ENCODE measurements around the gene HPS3. TPM values are rescaled to one million over a fixed set of nuclear protein-coding genes. Genes with fewer than 3 reads are reported as not detected.

HPS3 gene
- total RNA-seq, 2 experiments from 2014 or later = 16.4 to 18.2 TPM

DNA sequence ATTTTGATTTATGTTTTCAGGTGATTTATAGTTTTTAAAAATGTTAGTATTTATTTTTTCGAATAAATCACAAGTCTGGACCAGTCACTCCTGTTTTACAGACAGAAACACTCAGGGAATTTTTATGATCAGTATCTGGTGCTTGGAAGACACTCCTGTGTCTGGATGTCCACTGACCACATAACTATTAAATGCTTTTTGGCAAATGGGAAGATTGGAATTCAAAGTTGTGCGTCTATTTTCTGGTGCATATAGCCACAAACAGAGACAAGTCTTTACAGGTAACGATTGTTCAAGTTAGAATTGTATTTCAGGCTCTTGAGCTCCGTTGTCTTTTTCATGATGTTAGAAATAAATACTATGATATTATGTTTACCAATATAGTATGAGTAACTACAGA lies 80.0 kb downstream of the HPS3 start:
- H3K9me3 Mint-ChIP-seq = no peaks in the 10 kb centered on the region
- intact Hi-C loops (cut with micrococcal nuclease) = no loop called here
- ChIA-PET POLR2A (interaction anchor here (1.1 kb wide), 1 partner anchor 23 kb away, joined by 3 read pairs; no protein-coding TSS in a partner anchor), CTCF (no interaction called here)
- no peak for ATAC-seq
- H3K36me3 Mint-ChIP-seq (ENCODE audit: low read depth) = no peaks in the 10 kb centered on the region
- H3K27ac Mint-ChIP-seq = no peak overlapping the region
- DNase-seq = no peak
- TF ChIP-seq CTCF (IDR thresholded peaks at IDR 0.05) = no peak
- peaks cover 2% of the 10 kb centered on the region for H3K27me3 Mint-ChIP-seq
- H3K4me3 Mint-ChIP-seq = no peak overlapping the region
- H3K4me1 Mint-ChIP-seq (ENCODE audit: low read depth) = no peaks in the 10 kb centered on the region

GRCh38 chr3:149212386-149212785 lies 82.9 kb downstream of the HPS3 start:
- no peak overlapping the region for H3K4me3 Mint-ChIP-seq
- intact Hi-C loops (cut with micrococcal nuclease) = no loop called here
- ChIA-PET CTCF (interaction anchor here (0.9 to 1.9 kb wide), 2 partner anchors 92 to 97 kb away, joined by 3 to 5 read pairs; no protein-coding TSS in a partner anchor), POLR2A (interaction anchor here (0.6 kb wide), 1 partner anchor 17 kb away, joined by 3 read pairs; no protein-coding TSS in a partner anchor)
- H3K27me3 Mint-ChIP-seq = no peaks in the 10 kb centered on the region
- no peaks in the 10 kb centered on the region for H3K36me3 Mint-ChIP-seq (ENCODE audit: low read depth)
- H3K4me1 Mint-ChIP-seq (ENCODE audit: low read depth) = no peaks in the 10 kb centered on the region
- H3K27ac Mint-ChIP-seq = no peak overlapping the region
- no peaks in the 10 kb centered on the region for H3K9me3 Mint-ChIP-seq
- TF ChIP-seq CTCF (IDR thresholded peaks at IDR 0.05) = no peak
- DNase-seq = no peak
- ATAC-seq = no peak

DNA sequence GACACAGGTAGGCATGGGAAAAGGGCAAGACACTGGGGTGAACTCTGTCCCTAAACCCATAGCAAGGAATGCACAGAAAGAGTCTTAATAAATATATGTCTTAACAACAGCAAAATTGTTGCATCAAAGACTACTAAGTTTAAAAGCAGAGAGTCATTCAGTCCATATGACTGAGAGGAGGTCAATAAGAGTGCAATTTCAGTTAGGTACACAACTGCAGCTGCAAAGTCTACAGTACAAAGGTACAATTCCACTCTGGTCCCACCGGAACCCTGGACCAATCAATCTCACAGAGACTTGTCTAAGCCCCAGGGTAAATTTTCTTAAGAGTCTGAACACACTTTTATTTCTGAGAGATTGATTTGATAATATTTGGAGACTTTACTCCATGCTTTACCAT lies 85.3 kb downstream of the HPS3 start:
- Mint-ChIP-seq H3K27me3 (no peaks in the 10 kb centered on the region), H3K36me3 (ENCODE audit: low read depth) (no peaks in the 10 kb centered on the region), H3K9me3 (no peaks in the 10 kb centered on the region), H3K4me3 (no peak overlapping the region), H3K4me1 (ENCODE audit: low read depth) (no peaks in the 10 kb centered on the region), H3K27ac (no peak overlapping the region)
- CTCF ChIA-PET = no interaction called here
- ATAC-seq (no peak), DNase-seq (no peak)
- POLR2A ChIA-PET = no interaction called here
- no peak for TF ChIP-seq CTCF (IDR thresholded peaks at IDR 0.05)
- intact Hi-C loops (cut with micrococcal nuclease) = no loop called here

DNA sequence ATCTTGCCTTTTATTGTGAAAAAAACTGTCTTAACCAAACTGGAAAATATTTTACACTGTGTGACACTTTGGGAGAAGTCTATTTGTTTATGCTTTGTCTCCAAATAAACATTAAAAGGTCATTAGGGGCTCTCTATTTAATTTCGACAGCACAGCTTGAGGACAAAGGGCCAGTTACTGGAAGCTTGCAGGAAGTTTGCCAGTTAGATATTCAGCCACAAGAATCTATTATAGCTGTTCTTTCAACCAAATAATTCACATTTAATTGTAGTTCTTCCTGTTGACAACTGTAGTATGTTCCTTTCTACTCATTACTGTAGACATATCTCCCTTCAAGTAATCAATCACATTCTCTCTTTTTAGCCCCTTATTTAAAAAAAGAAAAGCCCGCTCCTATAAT lies 86.1 kb downstream of the HPS3 start:
- no peak overlapping the region for H3K27ac Mint-ChIP-seq
- H3K4me3 Mint-ChIP-seq = no peak overlapping the region
- ChIA-PET POLR2A (no interaction called here), CTCF (interaction anchor here (1.2 kb wide), 1 partner anchor 16 kb away, joined by 3 read pairs; no protein-coding TSS in a partner anchor)
- intact Hi-C loops (cut with micrococcal nuclease) = no loop called here
- H3K9me3 Mint-ChIP-seq = no peaks in the 10 kb centered on the region
- TF ChIP-seq CTCF (IDR thresholded peaks at IDR 0.05) = no peak
- ATAC-seq (no peak), DNase-seq (no peak)
- H3K27me3 Mint-ChIP-seq = no peaks in the 10 kb centered on the region
- no peaks in the 10 kb centered on the region for H3K36me3 Mint-ChIP-seq (ENCODE audit: low read depth)
- H3K4me1 Mint-ChIP-seq (ENCODE audit: low read depth) = no peaks in the 10 kb centered on the region

- H3K27ac Mint-ChIP-seq = no peak overlapping the region
- intact Hi-C loops (cut with micrococcal nuclease) = no loop called here
- TF ChIP-seq CTCF (IDR thresholded peaks at IDR 0.05) = no peak
- H3K36me3 Mint-ChIP-seq (ENCODE audit: low read depth) = no peaks in the 10 kb centered on the region
- no peaks in the 10 kb centered on the region for H3K4me1 Mint-ChIP-seq (ENCODE audit: low read depth)
- CTCF ChIA-PET = interaction anchor here (1.2 kb wide), 1 partner anchor 16 kb away, joined by 3 read pairs; no protein-coding TSS in a partner anchor
- ATAC-seq = no peak
- H3K27me3 Mint-ChIP-seq = no peaks in the 10 kb centered on the region
- no peak for DNase-seq
- no peaks in the 10 kb centered on the region for H3K9me3 Mint-ChIP-seq
- no peak overlapping the region for H3K4me3 Mint-ChIP-seq
- POLR2A ChIA-PET = no interaction called here
These were observed 86.9 kb downstream of the HPS3 start for GRCh38 chr3:149216193-149216869.
